H9 (cell line): ENCODE results near the gene KCNK1. TPM values are rescaled to one million over a fixed set of nuclear protein-coding genes. Genes with fewer than 3 reads are reported as not detected.

Source experiments
- DNase-seq: peaks from one replicate; pipeline ENCODE4 v3.0.0-alpha.2; 2017
- H2AFZ ChIP-seq: one replicate; pipeline ENCODE4 v1.6.1; 2013; ENCODE audit warnings: mild to moderate bottlenecking, low read length, control low read depth, moderate library complexity
- H2AK5ac ChIP-seq: 2 replicates; pipeline ENCODE4 v1.6.1; 2013; ENCODE audit warnings: low read length, control low read depth, mixed read lengths; ENCODE audit not compliant: insufficient read length
- H2BK120ac ChIP-seq: one replicate; pipeline ENCODE4 v1.6.1; 2013; ENCODE audit warnings: low read depth, mild to moderate bottlenecking, low read length, control low read depth, inconsistent platforms; ENCODE audit not compliant: poor library complexity, severe bottlenecking
- H2BK12ac ChIP-seq: 2 replicates; pipeline ENCODE4 v1.6.1; 2013; ENCODE audit warnings: low read length, control low read depth, mixed read lengths, low read depth; ENCODE audit not compliant: insufficient read length
- H2BK15ac ChIP-seq: 2 replicates; pipeline ENCODE4 v1.6.1; 2013; ENCODE audit warnings: low read depth, low read length, control low read depth
- H2BK20ac ChIP-seq: one replicate; pipeline ENCODE4 v1.6.1; 2013; ENCODE audit warnings: low read depth, mild to moderate bottlenecking, low read length, control low read depth, inconsistent platforms; ENCODE audit not compliant: poor library complexity, severe bottlenecking
- H2BK5ac ChIP-seq: 2 replicates; pipeline ENCODE4 v1.6.1; 2013; ENCODE audit warnings: low read length, control low read depth, mixed read lengths; ENCODE audit not compliant: insufficient read length
- H3K14ac ChIP-seq: 2 replicates; pipeline ENCODE4 v1.6.1; 2013; ENCODE audit warnings: low read length, control low read depth; ENCODE audit not compliant: insufficient read depth
- H3K18ac ChIP-seq: 2 replicates; pipeline ENCODE4 v1.6.1; 2013; ENCODE audit warnings: low read depth, mild to moderate bottlenecking, mixed read lengths, low read length, control low read depth; ENCODE audit not compliant: insufficient read length
- H3K23ac ChIP-seq: 2 replicates; pipeline ENCODE4 v1.6.1; 2013; ENCODE audit warnings: low read length, control low read depth, mixed read lengths, low read depth; ENCODE audit not compliant: insufficient read length
- H3K23me2 ChIP-seq: 2 replicates; pipeline ENCODE4 v1.6.1; 2013; ENCODE audit warnings: low read depth, mild to moderate bottlenecking, mixed read lengths, low read length, control low read depth; ENCODE audit not compliant: insufficient read length, poor library complexity, severe bottlenecking
- H3K27ac ChIP-seq: 2 replicates; pipeline ENCODE4 v1.5.1; 2013; ENCODE audit warnings: low read length, control low read depth, mixed read lengths, low read depth; ENCODE audit not compliant: insufficient read length
- H3K27me3 ChIP-seq: 2 replicates; pipeline ENCODE4 v1.6.1; 2013; ENCODE audit warnings: low read length, control low read depth, inconsistent platforms; ENCODE audit not compliant: insufficient read depth
- H3K4ac ChIP-seq: 2 replicates; pipeline ENCODE4 v1.6.1; 2013; ENCODE audit warnings: low read depth, mild to moderate bottlenecking, control low read depth, inconsistent platforms, low read length, moderate library complexity
- H3K4me1 ChIP-seq: 2 replicates; pipeline ENCODE4 v1.6.1; 2013; ENCODE audit warnings: low read length, control low read depth, inconsistent platforms; ENCODE audit not compliant: insufficient read depth
- H3K4me2 ChIP-seq: 2 replicates; pipeline ENCODE4 v1.6.1; 2013; ENCODE audit warnings: low read length, control low read depth, mixed read lengths; ENCODE audit not compliant: insufficient read length, insufficient read depth
- H3K56ac ChIP-seq: 2 replicates; pipeline ENCODE4 v1.6.1; 2013; ENCODE audit warnings: low read depth, mild to moderate bottlenecking, mixed read lengths, low read length, control low read depth; ENCODE audit not compliant: insufficient read length
- H3K79me1 ChIP-seq: 2 replicates; pipeline ENCODE4 v1.6.1; 2013; ENCODE audit warnings: low read depth, mild to moderate bottlenecking, moderate library complexity, low read length, control low read depth, inconsistent platforms; ENCODE audit not compliant: insufficient read depth, poor library complexity, severe bottlenecking
- H3K79me2 ChIP-seq: 2 replicates; pipeline ENCODE4 v1.6.1; 2013; ENCODE audit warnings: low read length, control low read depth, inconsistent platforms; ENCODE audit not compliant: insufficient read depth
- H3K9ac ChIP-seq: 2 replicates; pipeline ENCODE4 v1.6.1; 2013; ENCODE audit warnings: low read length, control low read depth, mixed read lengths; ENCODE audit not compliant: insufficient read length; ENCODE audit errors: extremely low read depth
- H3K9me3 ChIP-seq: one replicate; pipeline ENCODE4 v1.6.1; 2013; ENCODE audit warnings: low read depth, low read length, inconsistent platforms; ENCODE audit not compliant: control insufficient read depth
- H3T11ph ChIP-seq: one replicate; pipeline ENCODE4 v1.6.1; 2013; ENCODE audit warnings: mild to moderate bottlenecking, low read length, control low read depth, inconsistent platforms
- H4K20me1 ChIP-seq: one replicate; pipeline ENCODE4 v1.6.1; 2013; ENCODE audit not compliant: control insufficient read depth, insufficient read length, insufficient read depth
- H4K5ac ChIP-seq: 2 replicates; pipeline ENCODE4 v1.6.1; 2013; ENCODE audit warnings: low read depth, mild to moderate bottlenecking, mixed read lengths, low read length, control low read depth; ENCODE audit not compliant: insufficient read length
- H4K8ac ChIP-seq: replicated peaks from 2 replicates; pipeline ENCODE4 v1.6.1; 2013; ENCODE audit warnings: low read length, control low read depth, mixed read lengths, low read depth; ENCODE audit not compliant: insufficient read length
- H4K91ac ChIP-seq: 2 replicates; pipeline ENCODE4 v1.6.1; 2013; ENCODE audit warnings: low read depth, mild to moderate bottlenecking, moderate library complexity, mixed read lengths, low read length, control low read depth; ENCODE audit not compliant: insufficient read length
- H3K27ac Mint-ChIP-seq, 3 experiments: 2 replicates in 2 of 3; 3 replicates in 1 of 3; pipeline ENCODE4 v1.8.0; 2020 to 2021; ENCODE audit warnings: mixed read lengths in 3 of 3, mild to moderate bottlenecking in 1 of 3, moderate library complexity in 1 of 3
- H3K27me3 Mint-ChIP-seq: 2 replicates; pipeline ENCODE4 v1.8.0; 2021; ENCODE audit warnings: low read depth, mild to moderate bottlenecking, moderate library complexity, mixed read lengths
- H3K36me3 Mint-ChIP-seq, 3 experiments: 2 replicates in 2 of 3; 3 replicates in 1 of 3; pipeline ENCODE4 v1.8.0; 2020 to 2021; ENCODE audit warnings: low read depth in 3 of 3, mixed read lengths in 3 of 3; ENCODE audit not compliant: insufficient read depth in 1 of 3
- H3K4me1 Mint-ChIP-seq, 2 experiments: 2 replicates each; pipeline ENCODE4 v1.8.0; 2020; ENCODE audit warnings: mixed read lengths in 2 of 2
- H3K4me3 Mint-ChIP-seq, 2 experiments: 2 replicates in 1 of 2; 3 replicates in 1 of 2; pipeline ENCODE4 v1.8.0; 2020 to 2021; ENCODE audit warnings: mild to moderate bottlenecking in 2 of 2, mixed read lengths in 2 of 2, moderate library complexity in 1 of 2
- H3K9me3 Mint-ChIP-seq, 2 experiments: 2 replicates in 1 of 2; 3 replicates in 1 of 2; pipeline ENCODE4 v1.8.0; 2020; ENCODE audit warnings: mild to moderate bottlenecking in 2 of 2, mixed read lengths in 2 of 2, moderate library complexity in 1 of 2
- WGBS: extraction: QIAGEN DNeasy Blood & Tissue Kit; methylation state at CpG from one replicate; pipeline ENCODE4 v1.1.7; 2013; ENCODE audit warnings: missing lambda C conversion rate, low lambda C conversion rate, mixed read lengths; ENCODE audit not compliant: insufficient read length; ENCODE audit errors: extremely low coverage; 5-methylcytosine and 5-hydroxymethylcytosine counted together
- total RNA-seq: library from RNA; stranded (reverse); gene quantifications from 2 replicates; pipeline ENCODE4 v1.2.1, GENCODE V29; 2021
- TF ChIP-seq, protein P1 (sequence below): fragments of 200-600 bp; sonication (generic); conservative IDR thresholded peaks from 3 replicates; pipeline ENCODE4 v1.8.0; 2021; ENCODE audit warnings: antibody characterized with exemption, mild to moderate bottlenecking

KCNK1 gene
- total RNA-seq, 1 experiment from 2014 or later, result 9.9 TPM

GRCh38 chr1:233655301-233655740, 41.4 kb downstream of the KCNK1 start:
- no peak overlapping the region for H3K4me2 ChIP-seq
- no peak for DNase-seq
- WGBS, result no CpG with 5 or more reads among the region's 4 CpGs

More at GRCh38 chr1:233655301-233655740, 41.4 kb downstream of the KCNK1 start:
- peaks cover 3% of the 10 kb centered on the region in 2 experiments; a peak in 1 of 5 replicates for H3K9me3 Mint-ChIP-seq
- H3K4ac ChIP-seq, result no peak overlapping the region
- H3K27me3 ChIP-seq, result no peaks in the 10 kb centered on the region
- no peak overlapping the region for H3T11ph ChIP-seq
- H3K27me3 Mint-ChIP-seq, result no peaks in the 10 kb centered on the region
- H2AK5ac ChIP-seq, result no peak overlapping the region
- no peak overlapping the region for H3K23ac ChIP-seq
- H2BK15ac ChIP-seq, result no peak overlapping the region
- no peaks in the 10 kb centered on the region for H3K23me2 ChIP-seq
- no peaks in the 10 kb centered on the region for H3K79me1 ChIP-seq
- H3K27ac ChIP-seq, result no peak overlapping the region
- no peak overlapping the region for H3K4me3 Mint-ChIP-seq
- H3K4me1 ChIP-seq, result peaks cover 4% of the 10 kb centered on the region; the same call in 1 of the 2 replicates
- no peak overlapping the region for H2BK20ac ChIP-seq
- peaks cover 0 to 6% (median 5%) of the 10 kb centered on the region in 3 experiments; a peak in 5 of 7 replicates for H3K36me3 Mint-ChIP-seq
- no peak overlapping the region for H4K5ac ChIP-seq
- H3K14ac ChIP-seq, result no peak overlapping the region
- H3K4me1 Mint-ChIP-seq, result peaks cover 29 to 40% of the 10 kb centered on the region in 2 experiments
- no peak overlapping the region for H4K8ac ChIP-seq
- no peak overlapping the region for H2BK5ac ChIP-seq
- no peak overlapping the region for H2AFZ ChIP-seq
- H3K18ac ChIP-seq, result no peak overlapping the region
- H2BK120ac ChIP-seq, result no peak overlapping the region
- no peak overlapping the region for H4K91ac ChIP-seq
- no peak overlapping the region; a peak in 1 of 7 replicates for H3K27ac Mint-ChIP-seq
- no peak overlapping the region for H3K56ac ChIP-seq
- TF ChIP-seq, protein P1, sequence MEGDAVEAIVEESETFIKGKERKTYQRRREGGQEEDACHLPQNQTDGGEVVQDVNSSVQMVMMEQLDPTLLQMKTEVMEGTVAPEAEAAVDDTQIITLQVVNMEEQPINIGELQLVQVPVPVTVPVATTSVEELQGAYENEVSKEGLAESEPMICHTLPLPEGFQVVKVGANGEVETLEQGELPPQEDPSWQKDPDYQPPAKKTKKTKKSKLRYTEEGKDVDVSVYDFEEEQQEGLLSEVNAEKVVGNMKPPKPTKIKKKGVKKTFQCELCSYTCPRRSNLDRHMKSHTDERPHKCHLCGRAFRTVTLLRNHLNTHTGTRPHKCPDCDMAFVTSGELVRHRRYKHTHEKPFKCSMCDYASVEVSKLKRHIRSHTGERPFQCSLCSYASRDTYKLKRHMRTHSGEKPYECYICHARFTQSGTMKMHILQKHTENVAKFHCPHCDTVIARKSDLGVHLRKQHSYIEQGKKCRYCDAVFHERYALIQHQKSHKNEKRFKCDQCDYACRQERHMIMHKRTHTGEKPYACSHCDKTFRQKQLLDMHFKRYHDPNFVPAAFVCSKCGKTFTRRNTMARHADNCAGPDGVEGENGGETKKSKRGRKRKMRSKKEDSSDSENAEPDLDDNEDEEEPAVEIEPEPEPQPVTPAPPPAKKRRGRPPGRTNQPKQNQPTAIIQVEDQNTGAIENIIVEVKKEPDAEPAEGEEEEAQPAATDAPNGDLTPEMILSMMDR, result no peak
- no peaks in the 10 kb centered on the region for H3K79me2 ChIP-seq
- H4K20me1 ChIP-seq, result no peaks in the 10 kb centered on the region
- H3K9me3 ChIP-seq, result no peaks in the 10 kb centered on the region
- H3K9ac ChIP-seq, result no peak overlapping the region
- H2BK12ac ChIP-seq, result no peak overlapping the region
